ENCODE results near the gene SPAG16.

DNA sequence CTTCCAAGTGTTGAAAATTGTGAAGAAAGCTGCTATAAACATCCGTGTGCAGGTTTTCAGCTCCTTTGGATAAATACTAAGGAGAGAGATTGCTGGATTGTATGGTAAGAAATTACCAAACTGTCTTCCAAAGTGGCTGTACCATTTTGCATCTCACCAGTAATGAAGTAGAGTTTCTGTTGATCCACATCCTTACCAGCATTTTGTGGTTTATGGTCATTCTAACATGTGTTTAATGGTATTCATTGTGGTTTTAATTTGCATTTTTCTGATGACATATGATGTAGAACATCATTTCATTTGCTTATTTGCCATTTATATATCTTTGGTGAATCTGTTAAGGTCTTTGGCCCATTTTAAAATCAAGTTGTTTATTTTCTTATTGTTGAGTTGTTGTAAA is 260.7 kb downstream of the SPAG16 start:
- TF ChIP-seq, protein P1, sequence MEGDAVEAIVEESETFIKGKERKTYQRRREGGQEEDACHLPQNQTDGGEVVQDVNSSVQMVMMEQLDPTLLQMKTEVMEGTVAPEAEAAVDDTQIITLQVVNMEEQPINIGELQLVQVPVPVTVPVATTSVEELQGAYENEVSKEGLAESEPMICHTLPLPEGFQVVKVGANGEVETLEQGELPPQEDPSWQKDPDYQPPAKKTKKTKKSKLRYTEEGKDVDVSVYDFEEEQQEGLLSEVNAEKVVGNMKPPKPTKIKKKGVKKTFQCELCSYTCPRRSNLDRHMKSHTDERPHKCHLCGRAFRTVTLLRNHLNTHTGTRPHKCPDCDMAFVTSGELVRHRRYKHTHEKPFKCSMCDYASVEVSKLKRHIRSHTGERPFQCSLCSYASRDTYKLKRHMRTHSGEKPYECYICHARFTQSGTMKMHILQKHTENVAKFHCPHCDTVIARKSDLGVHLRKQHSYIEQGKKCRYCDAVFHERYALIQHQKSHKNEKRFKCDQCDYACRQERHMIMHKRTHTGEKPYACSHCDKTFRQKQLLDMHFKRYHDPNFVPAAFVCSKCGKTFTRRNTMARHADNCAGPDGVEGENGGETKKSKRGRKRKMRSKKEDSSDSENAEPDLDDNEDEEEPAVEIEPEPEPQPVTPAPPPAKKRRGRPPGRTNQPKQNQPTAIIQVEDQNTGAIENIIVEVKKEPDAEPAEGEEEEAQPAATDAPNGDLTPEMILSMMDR (IDR thresholded peaks at IDR 0.05), result no peak
- TF ChIP-seq EZH2 (IDR thresholded peaks at IDR 0.05; ENCODE audit: borderline replicate concordance, insufficient read depth, low read depth, low read length, poor library complexity, severe bottlenecking), result no peak

All from B cell (primary cell).